ENCODE measurements around the gene RAD51AP2.

RAD51AP2 gene

GRCh38 chr2:17543131-17543660 is 25.0 kb upstream of the RAD51AP2 start:
- Histone ChIP-seq H3K27ac (ENCODE audit: low read depth, low read length) (no peak overlapping the region), H3K27me3 (ENCODE audit: insufficient read depth, low read length) (no peaks in the 10 kb centered on the region), H3K4me1 (ENCODE audit: control insufficient read depth in 1 of 2, insufficient read depth in 2 of 2, low read length in 2 of 2) (peaks cover 4 to 9% of the 10 kb centered on the region in 2 experiments), H4K8ac (ENCODE audit: low read depth, low read length) (no peak overlapping the region), H2AFZ (ENCODE audit: insufficient read depth, low read length, poor library complexity) (peak overlapping the region; percentile 45), H3K18ac (ENCODE audit: low read length) (no peak overlapping the region), H2BK5ac (ENCODE audit: low read depth, low read length, poor library complexity) (no peak overlapping the region), H4K12ac (ENCODE audit: low read depth, low read length) (no peak overlapping the region), H3K9me3 (ENCODE audit: insufficient read depth, low read depth, low read length) (no peaks in the 10 kb centered on the region), H3K14ac (ENCODE audit: low read length) (no peak overlapping the region), H3K4ac (ENCODE audit: low read depth, low read length) (no peak overlapping the region), H3K79me1 (ENCODE audit: low read length) (no peaks in the 10 kb centered on the region), H2BK120ac (ENCODE audit: insufficient read depth, low read length, poor library complexity) (no peak overlapping the region), H4K91ac (ENCODE audit: low read depth, low read length) (no peak overlapping the region), H2BK12ac (ENCODE audit: low read length) (no peak overlapping the region), H3K23ac (ENCODE audit: low read length) (no peak overlapping the region), H3K4me3 (ENCODE audit: low read depth, low read length) (no peak overlapping the region), H3K9ac (ENCODE audit: low read length) (no peak overlapping the region), H3K36me3 (ENCODE audit: control insufficient read depth in 1 of 2, insufficient read depth in 2 of 2, low read length in 2 of 2) (no peaks in the 10 kb centered on the region), H3K79me2 (ENCODE audit: control insufficient read depth, insufficient read depth, low read length, poor library complexity) (peaks cover 2% of the 10 kb centered on the region), H3K4me2 (ENCODE audit: low read length) (peak overlapping the region; percentile 48), H2AK5ac (ENCODE audit: low read length) (no peak overlapping the region)
- peak in 1 of 2 donors; percentile 13 for DNase-seq
- no CpG with 5 or more reads among the region's 6 CpGs for WGBS (ENCODE audit: extremely low coverage, insufficient coverage, insufficient read length)

GRCh38 chr2:17542471-17542870 is 24.2 kb upstream of the RAD51AP2 start:
- no peak overlapping the region for H3K9ac ChIP-seq (ENCODE audit: low read length)
- no peak overlapping the region for H3K18ac ChIP-seq (ENCODE audit: low read length)
- H4K8ac ChIP-seq (ENCODE audit: low read depth, low read length), result no peak overlapping the region
- H4K12ac ChIP-seq (ENCODE audit: low read depth, low read length), result no peak overlapping the region
- H3K4me3 ChIP-seq (ENCODE audit: low read depth, low read length), result no peak overlapping the region
- no CpG with 5 or more reads among the region's 2 CpGs for WGBS (ENCODE audit: extremely low coverage, insufficient coverage, insufficient read length)
- H2BK12ac ChIP-seq (ENCODE audit: low read length), result no peak overlapping the region
- DNase-seq, result no peak
- H3K9me3 ChIP-seq (ENCODE audit: insufficient read depth, low read depth, low read length), result no peaks in the 10 kb centered on the region
- no peak overlapping the region for H2AK5ac ChIP-seq (ENCODE audit: low read length)
- H3K27me3 ChIP-seq (ENCODE audit: insufficient read depth, low read length), result no peaks in the 10 kb centered on the region
- no peak overlapping the region for H3K4me2 ChIP-seq (ENCODE audit: low read length)
- H3K36me3 ChIP-seq (ENCODE audit: control insufficient read depth in 1 of 2, insufficient read depth in 2 of 2, low read length in 2 of 2), result no peaks in the 10 kb centered on the region
- H3K79me2 ChIP-seq (ENCODE audit: control insufficient read depth, insufficient read depth, low read length, poor library complexity), result peaks cover 2% of the 10 kb centered on the region
- H3K4me1 ChIP-seq (ENCODE audit: control insufficient read depth in 1 of 2, insufficient read depth in 2 of 2, low read length in 2 of 2), result peaks cover 4 to 11% of the 10 kb centered on the region in 2 experiments
- H2BK5ac ChIP-seq (ENCODE audit: low read depth, low read length, poor library complexity), result no peak overlapping the region
- H3K14ac ChIP-seq (ENCODE audit: low read length), result no peak overlapping the region
- no peak overlapping the region for H3K27ac ChIP-seq (ENCODE audit: low read depth, low read length)
- no peak overlapping the region for H4K91ac ChIP-seq (ENCODE audit: low read depth, low read length)
- H3K79me1 ChIP-seq (ENCODE audit: low read length), result no peaks in the 10 kb centered on the region
- H3K4ac ChIP-seq (ENCODE audit: low read depth, low read length), result no peak overlapping the region
- H2AFZ ChIP-seq (ENCODE audit: insufficient read depth, low read length, poor library complexity), result no peak overlapping the region
- no peak overlapping the region for H3K23ac ChIP-seq (ENCODE audit: low read length)
- no peak overlapping the region for H2BK120ac ChIP-seq (ENCODE audit: insufficient read depth, low read length, poor library complexity)

GRCh38 chr2:17541531-17541950 is 23.3 kb upstream of the RAD51AP2 start:
- Histone ChIP-seq H2AK5ac (ENCODE audit: low read length) (no peak overlapping the region), H4K91ac (ENCODE audit: low read depth, low read length) (no peak overlapping the region), H3K9ac (ENCODE audit: low read length) (no peak overlapping the region), H2BK5ac (ENCODE audit: low read depth, low read length, poor library complexity) (no peak overlapping the region), H3K18ac (ENCODE audit: low read length) (no peak overlapping the region), H3K4me3 (ENCODE audit: low read depth, low read length) (no peak overlapping the region), H3K36me3 (ENCODE audit: control insufficient read depth in 1 of 2, insufficient read depth in 2 of 2, low read length in 2 of 2) (no peaks in the 10 kb centered on the region), H4K12ac (ENCODE audit: low read depth, low read length) (no peak overlapping the region), H3K4me2 (ENCODE audit: low read length) (peak overlapping the region; percentile 99), H2BK12ac (ENCODE audit: low read length) (no peak overlapping the region), H3K79me1 (ENCODE audit: low read length) (no peaks in the 10 kb centered on the region), H3K27ac (ENCODE audit: low read depth, low read length) (no peak overlapping the region), H3K79me2 (ENCODE audit: control insufficient read depth, insufficient read depth, low read length, poor library complexity) (peaks cover 2% of the 10 kb centered on the region), H3K27me3 (ENCODE audit: insufficient read depth, low read length) (no peaks in the 10 kb centered on the region), H3K23ac (ENCODE audit: low read length) (no peak overlapping the region), H3K9me3 (ENCODE audit: insufficient read depth, low read depth, low read length) (no peaks in the 10 kb centered on the region), H2AFZ (ENCODE audit: insufficient read depth, low read length, poor library complexity) (no peak overlapping the region), H4K8ac (ENCODE audit: low read depth, low read length) (no peak overlapping the region), H3K14ac (ENCODE audit: low read length) (no peak overlapping the region), H2BK120ac (ENCODE audit: insufficient read depth, low read length, poor library complexity) (no peak overlapping the region), H3K4me1 (ENCODE audit: control insufficient read depth in 1 of 2, insufficient read depth in 2 of 2, low read length in 2 of 2) (peaks cover 4 to 11% of the 10 kb centered on the region in 2 experiments), H3K4ac (ENCODE audit: low read depth, low read length) (no peak overlapping the region)
- DNase-seq, result no peak
- no CpG with 5 or more reads among the region's 12 CpGs for WGBS (ENCODE audit: extremely low coverage, insufficient coverage, insufficient read length)

DNA sequence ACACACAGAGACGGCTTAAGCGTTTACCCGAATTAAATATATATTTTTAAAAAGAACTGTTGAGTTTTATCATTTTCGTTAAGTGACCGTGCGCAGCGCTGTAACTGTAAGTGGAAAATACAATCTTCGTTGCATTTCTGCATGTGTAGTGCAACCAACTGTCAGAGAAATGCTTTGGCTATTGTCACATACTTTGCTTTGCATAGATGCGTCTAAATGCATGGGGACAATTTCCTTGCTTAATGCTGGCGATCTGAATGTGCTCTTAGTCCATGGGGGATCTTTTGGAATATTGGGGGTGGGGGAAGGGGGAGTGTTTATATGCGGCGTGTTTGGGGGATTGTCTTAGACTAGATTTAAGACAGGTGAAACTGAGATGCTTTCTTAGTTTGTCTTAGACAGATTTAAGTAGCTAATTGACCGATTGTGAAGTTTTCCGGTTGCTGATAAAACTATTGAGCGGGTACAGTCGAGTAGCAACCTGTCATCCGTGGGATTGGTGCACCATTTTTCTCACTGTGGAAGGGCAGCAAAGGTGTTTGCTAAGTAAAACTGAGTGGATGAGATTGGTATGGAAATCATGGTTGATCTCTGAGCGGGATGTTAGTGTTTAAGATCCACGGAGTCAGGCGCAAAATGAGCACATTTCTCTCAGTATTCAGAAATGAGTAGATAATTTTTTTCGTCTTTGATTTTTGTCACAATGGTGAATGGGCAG is 22.7 kb upstream of the RAD51AP2 start:
- Histone ChIP-seq H3K4me1 (ENCODE audit: control insufficient read depth in 1 of 2, insufficient read depth in 2 of 2, low read length in 2 of 2) (peaks cover 4 to 11% of the 10 kb centered on the region in 2 experiments), H3K79me2 (ENCODE audit: control insufficient read depth, insufficient read depth, low read length, poor library complexity) (peaks cover 2% of the 10 kb centered on the region), H2AFZ (ENCODE audit: insufficient read depth, low read length, poor library complexity) (peak overlapping the region; percentile 58), H3K23ac (ENCODE audit: low read length) (no peak overlapping the region), H3K9ac (ENCODE audit: low read length) (no peak overlapping the region), H4K8ac (ENCODE audit: low read depth, low read length) (no peak overlapping the region), H3K27me3 (ENCODE audit: insufficient read depth, low read length) (no peaks in the 10 kb centered on the region), H2BK12ac (ENCODE audit: low read length) (no peak overlapping the region), H3K4me3 (ENCODE audit: low read depth, low read length) (no peak overlapping the region), H4K12ac (ENCODE audit: low read depth, low read length) (no peak overlapping the region), H2BK120ac (ENCODE audit: insufficient read depth, low read length, poor library complexity) (no peak overlapping the region), H3K9me3 (ENCODE audit: insufficient read depth, low read depth, low read length) (no peaks in the 10 kb centered on the region), H3K18ac (ENCODE audit: low read length) (no peak overlapping the region), H3K4me2 (ENCODE audit: low read length) (peak overlapping the region; percentile 99), H3K14ac (ENCODE audit: low read length) (no peak overlapping the region), H3K27ac (ENCODE audit: low read depth, low read length) (no peak overlapping the region), H3K4ac (ENCODE audit: low read depth, low read length) (no peak overlapping the region), H2AK5ac (ENCODE audit: low read length) (no peak overlapping the region), H3K36me3 (ENCODE audit: control insufficient read depth in 1 of 2, insufficient read depth in 2 of 2, low read length in 2 of 2) (no peaks in the 10 kb centered on the region), H4K91ac (ENCODE audit: low read depth, low read length) (no peak overlapping the region), H3K79me1 (ENCODE audit: low read length) (no peaks in the 10 kb centered on the region), H2BK5ac (ENCODE audit: low read depth, low read length, poor library complexity) (no peak overlapping the region)
- DNase-seq, result no peak
- WGBS (ENCODE audit: extremely low coverage, insufficient coverage, insufficient read length), result no CpG with 5 or more reads among the region's 21 CpGs

Data from trophoblast cell (in vitro differentiated cells and primary cell).